Measurements from ENCODE around the gene CILP2. TPM values are rescaled to one million over a fixed set of nuclear protein-coding genes. Genes with fewer than 3 reads are reported as not detected.

The CILP2 gene
- total and polyA plus RNA-seq, 4 donors, result 0.08 to 0.42 (median 0.09) TPM; not detected in 1

- H3K4me1 ChIP-seq (ENCODE audit: control insufficient read depth in 4 of 4, insufficient read depth in 4 of 4, low read length in 3 of 4), result peaks cover 6 to 17% (median 11%) of the 10 kb centered on the region in 4 donors
- H3K9ac ChIP-seq (ENCODE audit: low read depth in 1 of 2, low read length in 2 of 2), result no peak overlapping the region
- DNase-seq (ENCODE audit: low spot score), result peak; percentile 65
- H3K9me3 ChIP-seq (ENCODE audit: control insufficient read depth in 4 of 4, low read length in 3 of 4), result no peaks in the 10 kb centered on the region
- H3K4me3 ChIP-seq (ENCODE audit: low read depth in 1 of 3, low read length in 3 of 3), result peak overlapping the region in 1 of 3 donors; percentile 8
- H3K27me3 ChIP-seq (ENCODE audit: control insufficient read depth in 4 of 4, insufficient read depth in 4 of 4, low read length in 3 of 4), result no peaks in the 10 kb centered on the region
- H3K36me3 ChIP-seq (ENCODE audit: control insufficient read depth in 4 of 4, insufficient read depth in 3 of 4, low read depth in 1 of 4, low read length in 3 of 4), result no peaks in the 10 kb centered on the region
- 48% methylated on average over 46 of the region's 46 CpGs for WGBS
- no peak overlapping the region for H3K27ac ChIP-seq (ENCODE audit: low read depth in 1 of 2, low read length in 2 of 2)
- TF ChIP-seq MAX (IDR thresholded peaks at IDR 0.05) (peak; percentile 97), TAF1 (conservative IDR thresholded peaks at IDR 0.05) (no peak), HNF4A (conservative IDR thresholded peaks at IDR 0.05) (no peak), FOXA1 (IDR thresholded peaks at IDR 0.05) (no peak)
These were observed 23.8 kb upstream of the CILP2 start for GRCh38 chr19:19514215-19514657.

GRCh38 chr19:19514881-19515641 is 23.0 kb upstream of the CILP2 start, which contains the start of gene TSSK6:
TSS of gene TSSK6 (minus strand) at chr19:19515548. CDS start at chr19:19515427, 121 bp downstream.
- H3K27ac ChIP-seq (ENCODE audit: low read depth in 1 of 2, low read length in 2 of 2), result peak within 1 kb of the TSS; percentile 81 to 84
- TF ChIP-seq RAD21 (IDR thresholded peaks at IDR 0.05) (no peak), ZBTB33 (IDR thresholded peaks at IDR 0.05) (no peak), MAX (IDR thresholded peaks at IDR 0.05) (no peak), NR2F2 (IDR thresholded peaks at IDR 0.05) (no peak), JUND (IDR thresholded peaks at IDR 0.05) (no peak), HNF4G (IDR thresholded peaks at IDR 0.05) (no peak), FOXA1 (IDR thresholded peaks at IDR 0.05) (no peak), REST (IDR thresholded peaks at IDR 0.05) (no peak)
- no peaks in the 10 kb centered on the region for H3K27me3 ChIP-seq (ENCODE audit: control insufficient read depth in 4 of 4, insufficient read depth in 4 of 4, low read length in 3 of 4)
- peak within 1 kb of the TSS; percentile 78 to 91 for H3K9ac ChIP-seq (ENCODE audit: low read depth in 1 of 2, low read length in 2 of 2)
- WGBS, result 82% methylated on average over 74 of the region's 74 CpGs
- DNase-seq (ENCODE audit: low spot score), result no peak
- no peaks in the 10 kb centered on the region for H3K9me3 ChIP-seq (ENCODE audit: control insufficient read depth in 4 of 4, low read length in 3 of 4)
- H3K4me1 ChIP-seq (ENCODE audit: control insufficient read depth in 4 of 4, insufficient read depth in 4 of 4, low read length in 3 of 4), result peaks cover 6 to 17% (median 11%) of the 10 kb centered on the region in 4 donors
- H3K4me3 ChIP-seq (ENCODE audit: low read depth in 1 of 3, low read length in 3 of 3), result peak within 1 kb of the TSS; percentile 56 to 98 (median 92)
- no peaks in the 10 kb centered on the region for H3K36me3 ChIP-seq (ENCODE audit: control insufficient read depth in 4 of 4, insufficient read depth in 3 of 4, low read depth in 1 of 4, low read length in 3 of 4)

All from liver (tissue), 9 donors.